CD4-positive, alpha-beta T cell treated with Interleukin-1 beta for 1 hour (primary cell): ENCODE results near the gene SGPP1.
"Not testable (repeated sequence)": the region's sequence is repeated elsewhere in the genome, so short reads cannot be mapped to it uniquely, and the experiment has no call there.

Experiments
- DNase-seq, 2 donors: peaks; one replicate each; pipeline ENCODE4 v3.0.0-alpha.2; 2020 to 2022

The SGPP1 gene

DNA sequence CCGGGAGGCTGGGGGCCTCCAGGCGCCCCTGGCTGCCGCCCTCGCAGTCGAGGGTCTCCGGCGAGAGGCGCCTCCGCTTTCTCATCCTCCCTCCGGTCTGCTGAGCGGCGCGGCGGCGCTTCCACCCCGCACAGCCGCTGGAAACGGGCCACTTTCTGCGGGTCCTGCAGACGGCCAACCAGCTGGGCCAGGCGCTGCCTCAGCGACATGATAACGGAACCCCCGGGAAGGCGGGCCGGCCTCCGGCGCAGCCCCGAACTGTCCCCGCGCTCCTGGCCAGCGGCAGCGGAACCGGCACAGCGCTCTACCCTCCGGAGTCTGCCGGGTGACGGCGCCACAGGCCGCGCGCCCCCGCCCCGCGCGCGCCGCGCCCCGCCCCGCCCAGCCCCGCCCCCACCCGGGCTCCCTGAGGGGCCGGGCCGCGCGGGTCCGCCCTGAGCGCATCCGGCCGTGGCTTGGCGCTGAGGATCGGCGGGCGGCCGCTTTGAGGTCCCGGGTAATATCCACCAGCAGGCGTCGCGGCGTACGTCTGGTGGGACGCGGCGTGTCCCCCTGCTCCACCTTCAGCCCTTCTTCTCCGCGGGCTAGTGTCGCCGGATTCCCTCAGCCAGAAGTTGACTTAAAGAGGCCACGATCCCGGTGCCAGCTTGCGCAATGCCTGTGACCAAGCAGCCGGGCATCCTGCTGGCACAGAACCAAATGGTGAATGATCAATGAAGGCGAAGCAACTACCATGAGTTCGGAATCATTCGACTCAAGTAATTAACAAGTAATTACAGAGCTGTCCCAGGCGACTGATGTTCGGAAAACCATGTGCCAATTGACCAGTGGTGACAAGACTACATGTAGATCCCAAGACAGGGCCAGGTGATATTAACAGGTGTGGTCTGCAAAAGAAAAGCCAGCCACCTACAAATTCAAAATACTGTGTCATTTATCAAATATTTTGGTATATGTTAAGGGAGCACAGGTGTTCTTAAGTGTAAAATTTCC is at the start of gene SGPP1:
Gene SGPP1, minus strand, starts transcription at position 330 of the 993 bp plus-strand sequence. Its CDS starts 121 bp downstream, at position 209.
- peak; percentile 88 to 90 for DNase-seq

DNA sequence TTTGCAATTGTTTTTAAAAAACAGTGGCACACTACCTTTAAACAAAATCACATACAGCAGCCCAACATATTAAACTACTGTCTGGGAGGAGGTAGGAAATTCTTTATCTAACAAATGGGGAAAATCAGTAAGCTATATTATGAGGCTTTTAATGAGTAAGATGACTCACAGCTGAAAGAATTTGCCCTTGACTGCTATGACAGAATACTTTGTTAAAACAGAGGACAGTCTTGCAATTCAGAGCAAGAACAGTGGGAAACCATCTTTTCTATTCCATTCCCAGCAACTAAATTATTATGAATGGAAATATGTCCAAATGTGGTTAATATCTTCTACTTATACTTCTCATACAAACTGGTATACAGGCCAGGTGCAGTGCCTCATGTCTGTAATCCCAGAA is 49.2 kb upstream of the SGPP1 start:
- no peak for DNase-seq

GRCh38 chr14:63773504-63773903 is 45.6 kb upstream of the SGPP1 start:
- DNase-seq = no peak

DNA sequence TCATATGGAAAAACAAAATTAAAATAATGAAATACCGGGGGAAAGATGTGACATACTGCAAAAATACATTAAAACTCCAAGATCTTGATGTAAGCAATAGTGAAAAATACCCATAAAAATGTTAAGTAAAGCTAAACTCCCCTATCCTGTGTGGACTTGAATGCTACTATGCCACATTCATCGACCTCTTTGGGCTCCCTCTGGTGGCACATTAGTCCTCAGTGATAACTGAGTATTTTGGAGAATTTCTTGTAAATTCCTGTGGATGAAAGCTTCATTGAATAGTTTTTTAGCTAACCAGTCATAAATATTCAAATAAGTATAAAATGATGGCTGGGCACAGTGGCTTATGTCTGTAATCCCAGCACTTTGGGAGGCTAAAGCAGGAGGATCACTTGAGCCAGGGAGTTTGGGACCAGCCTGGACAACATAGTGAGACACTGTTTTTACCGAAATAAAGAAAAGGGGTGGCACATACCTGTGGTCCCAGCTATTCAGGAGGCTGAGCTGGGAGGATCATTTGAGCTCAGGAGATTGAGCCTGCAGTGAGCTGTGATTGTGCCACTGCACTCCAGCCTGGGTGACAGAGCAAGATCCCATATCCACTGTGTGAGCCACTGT is 42.4 kb upstream of the SGPP1 start:
- peak; percentile 55 to 72 for DNase-seq

- no peak for DNase-seq
Measured at GRCh38 chr14:63766611-63767010, 38.7 kb upstream of the SGPP1 start.

DNA sequence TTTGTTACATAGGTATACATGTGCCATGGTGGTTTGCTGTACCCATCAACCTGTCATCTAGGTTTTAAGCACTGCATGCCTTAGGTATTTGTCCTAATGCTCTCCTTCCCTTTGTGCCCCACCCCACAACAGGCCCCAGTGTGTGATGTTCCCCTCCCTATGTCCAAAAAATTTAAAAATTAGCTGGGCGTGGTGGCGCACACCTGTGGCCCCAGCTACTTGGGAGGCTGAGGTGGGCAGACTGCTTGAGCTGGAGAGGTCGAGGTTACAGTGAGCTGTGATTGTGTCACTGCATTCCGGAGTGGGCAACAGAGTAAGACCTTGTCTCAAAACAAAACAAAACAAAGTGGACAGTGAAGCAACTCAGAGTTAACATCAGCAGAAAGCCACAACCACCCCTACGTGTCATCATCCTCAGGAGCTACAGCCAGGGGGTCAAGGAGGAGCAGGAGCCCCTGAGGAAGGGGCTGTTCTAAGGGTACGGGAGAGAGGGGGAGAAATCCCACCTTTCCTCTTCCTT is 36.8 kb upstream of the SGPP1 start:
- no peak for DNase-seq

DNA sequence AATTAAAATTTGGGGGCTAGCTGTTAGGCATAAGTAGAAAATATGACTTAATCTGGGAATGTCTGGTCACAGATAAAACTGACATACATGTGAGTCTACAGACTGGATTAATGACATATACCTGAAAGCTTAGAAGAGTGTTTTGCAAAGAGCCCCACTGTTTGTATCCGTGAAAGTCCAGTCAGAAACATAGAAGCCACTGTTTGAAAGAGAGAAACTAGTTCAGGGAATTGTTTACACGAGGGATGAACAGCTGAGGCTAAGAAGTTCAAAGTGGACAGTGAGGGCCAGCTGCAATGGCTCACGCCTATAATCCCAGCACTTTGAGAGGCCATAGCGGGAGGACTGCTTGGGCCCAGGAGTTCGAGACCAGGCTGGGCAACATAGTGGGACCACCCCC is 36.2 kb upstream of the SGPP1 start:
- no peak for DNase-seq

- DNase-seq = no peak
Measured at GRCh38 chr14:63761351-63762117, 33.7 kb upstream of the SGPP1 start.

DNA sequence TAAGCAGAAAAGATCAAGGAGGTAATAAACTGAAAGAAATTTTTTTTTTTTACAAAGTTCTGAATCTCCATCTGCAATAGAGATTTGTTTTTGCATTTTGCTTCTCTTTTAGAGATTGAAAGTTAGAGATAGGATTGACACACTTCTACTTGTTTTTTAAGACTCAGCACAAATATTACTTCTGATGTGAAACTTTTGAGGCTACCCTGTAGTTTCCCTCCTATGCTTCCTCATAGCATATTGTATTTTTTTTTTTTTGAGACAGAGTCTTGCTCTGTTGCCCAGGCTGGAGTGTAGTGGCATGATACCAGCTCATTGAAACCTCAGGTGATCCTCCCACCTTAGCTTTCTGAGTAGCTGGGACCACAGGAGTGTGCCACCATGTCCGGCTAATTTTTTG is 32.1 kb upstream of the SGPP1 start:
- DNase-seq = no peak

DNA sequence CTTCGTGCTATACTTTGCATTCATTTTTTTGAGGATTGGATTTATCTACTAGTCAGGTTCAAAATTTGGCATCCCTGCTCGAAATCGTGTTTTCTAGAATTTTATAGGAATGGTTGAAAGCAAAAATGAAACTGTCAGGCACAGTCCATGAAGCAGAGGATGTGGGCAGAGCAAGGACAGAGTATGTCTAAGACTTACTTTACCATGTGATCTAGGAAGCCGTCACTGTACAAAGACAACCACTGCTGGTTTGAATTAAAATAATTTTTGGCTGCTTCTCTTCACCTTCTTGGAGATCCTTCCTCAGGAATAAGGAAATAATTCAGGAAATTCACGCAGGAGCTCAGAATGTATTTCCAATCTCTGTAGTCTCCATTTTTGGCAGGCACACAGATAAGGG is 31.6 kb upstream of the SGPP1 start:
- peak in 1 of 2 donors; percentile 49 for DNase-seq

- no peak for DNase-seq
Measured at GRCh38 chr14:63757211-63757610, 29.3 kb upstream of the SGPP1 start.

GRCh38 chr14:63752449-63753169 is 24.7 kb upstream of the SGPP1 start:
- DNase-seq = no peak

GRCh38 chr14:63751076-63751475 is 23.2 kb upstream of the SGPP1 start:
- DNase-seq = not testable (repeated sequence)

- no peak for DNase-seq
Measured at GRCh38 chr14:63747846-63748245, 20.0 kb upstream of the SGPP1 start.

DNA sequence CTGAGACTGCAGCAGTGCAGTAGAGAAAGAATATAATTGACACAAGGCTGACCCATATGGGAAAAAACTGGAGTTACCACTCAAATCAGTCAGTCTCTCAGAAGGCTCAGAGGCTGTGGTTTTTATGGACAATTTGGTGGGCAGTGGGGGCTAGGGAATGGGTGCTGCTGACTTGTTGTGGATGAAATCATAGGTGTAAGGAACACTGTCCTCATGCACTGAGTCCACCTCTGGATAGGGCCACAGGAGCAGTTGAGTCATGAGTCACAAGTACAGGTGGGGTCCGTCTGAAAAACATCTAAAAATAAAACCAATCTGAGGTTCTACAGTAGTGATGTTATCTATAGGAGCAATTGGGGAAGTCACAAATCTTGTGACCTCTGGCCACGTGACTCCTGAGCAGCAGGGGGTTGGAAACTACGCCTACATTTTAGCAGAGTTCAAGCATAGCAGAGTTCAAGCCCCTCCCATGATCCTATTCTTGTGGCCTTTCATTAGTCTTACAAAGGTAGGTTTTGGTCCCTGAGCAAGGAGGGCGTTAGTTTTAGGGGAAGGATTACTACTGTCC is 18.1 kb upstream of the SGPP1 start:
- DNase-seq = peak; percentile 17 to 60

DNA sequence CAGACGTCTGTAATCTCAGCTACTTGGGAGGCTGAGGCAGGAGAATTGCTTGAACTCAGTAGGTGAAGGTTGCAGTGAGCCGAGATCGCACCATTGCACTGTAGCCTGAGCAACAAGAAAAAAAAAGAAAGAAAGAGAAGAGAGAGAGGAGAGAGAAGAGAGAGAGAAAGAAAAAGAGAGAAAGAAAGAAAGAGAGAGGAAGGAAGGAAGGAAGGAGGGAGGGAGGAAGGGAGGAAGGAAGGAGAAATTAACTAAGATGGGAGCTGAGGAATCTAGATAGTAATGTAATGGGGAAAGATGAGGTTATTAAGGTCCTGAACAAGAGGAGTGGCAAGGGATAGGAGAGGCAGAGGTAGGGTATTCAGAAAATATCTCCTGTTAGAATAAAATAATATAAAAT is 17.4 kb upstream of the SGPP1 start:
- no peak for DNase-seq

DNA sequence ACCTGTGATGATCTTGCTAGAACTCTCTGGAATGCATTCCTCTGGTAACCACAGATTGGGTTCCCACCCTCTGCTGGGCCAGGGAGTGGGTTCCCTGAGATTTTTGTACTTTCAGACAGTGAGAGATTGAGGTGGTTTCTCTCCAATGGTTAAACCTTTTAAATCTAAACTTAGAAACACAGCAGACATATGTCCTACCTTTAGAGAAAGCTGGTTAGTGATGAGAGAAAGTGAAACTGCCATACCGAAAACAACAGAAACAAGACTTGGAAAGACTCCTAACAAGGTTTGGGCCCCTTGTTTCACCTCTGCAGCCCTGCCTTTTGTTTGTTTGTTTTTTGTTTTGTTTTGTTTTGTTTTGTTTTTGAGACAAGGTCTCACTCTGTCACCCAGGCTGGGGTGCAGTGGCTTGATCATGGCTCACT is 9.7 kb upstream of the SGPP1 start:
- peak in 1 of 2 donors; percentile 13 for DNase-seq

DNA sequence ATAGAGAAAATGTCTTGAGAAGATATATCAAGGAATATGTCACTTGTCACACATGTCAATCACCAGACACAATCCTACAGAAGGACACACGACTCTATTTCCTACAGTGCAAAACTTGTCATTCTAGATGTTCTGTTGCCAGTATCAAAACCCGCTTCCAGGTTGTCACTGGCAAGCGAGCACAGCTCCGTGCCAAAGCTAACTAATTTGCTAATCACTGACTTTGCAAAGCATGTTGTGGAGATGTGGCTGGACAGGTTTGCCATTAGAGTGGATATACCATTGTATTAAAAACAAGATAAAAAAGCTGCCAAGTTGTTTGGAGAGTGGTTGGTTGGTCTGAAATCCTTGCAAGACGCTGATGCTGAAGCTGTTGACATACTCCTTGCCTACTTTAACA is 7.9 kb upstream of the SGPP1 start:
- DNase-seq = no peak

DNA sequence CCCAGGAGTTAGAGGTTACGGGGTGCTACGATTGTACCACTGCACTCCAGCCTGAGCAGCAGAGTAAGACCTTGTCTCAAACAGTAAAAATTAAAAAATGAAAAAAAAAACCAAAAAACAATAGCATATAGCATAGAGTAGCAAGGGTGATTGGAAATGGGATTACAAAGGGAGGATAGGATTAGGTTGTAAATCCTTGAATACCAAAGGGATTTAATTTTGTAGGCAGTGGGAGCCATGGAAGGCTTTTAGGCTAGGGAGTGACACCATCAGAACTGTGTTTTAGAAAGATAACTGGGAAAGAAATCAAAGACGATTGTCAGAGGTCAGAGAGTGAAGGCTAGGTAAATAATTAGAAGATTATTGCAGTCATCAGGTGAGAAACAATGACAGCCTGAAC is 2.8 kb upstream of the SGPP1 start:
- DNase-seq = no peak

- peak in 1 of 2 donors; percentile 19 for DNase-seq
Measured at GRCh38 chr14:63727231-63727735, 582 bp downstream of the SGPP1 start.

- no peak for DNase-seq
Measured at GRCh38 chr14:63726499-63726898, 1.4 kb downstream of the SGPP1 start.
